A549 (cell line): ENCODE data around the gene MYO1B. TPM values are rescaled to one million over a fixed set of nuclear protein-coding genes. Genes with fewer than 3 reads are reported as not detected.

Source experiments
- ATAC-seq, 2 experiments: fragments of 200-7000 bp in 1 of 2; fragments of >200 bp in 1 of 2; cut with Nextera tagmentation in 1 of 2; cut with Tn5 transposase in 1 of 2; 3 replicates each; pipeline versions ENCODE4 v1.8.0 to v1.9.1; 2018 to 2020; ENCODE audit warnings: mild to moderate bottlenecking in 1 of 2, moderate library complexity in 1 of 2
- CTCF ChIA-PET: fragments of 300-600 bp; sonication (Branson Sonifier 250); formaldehyde crosslinking; extraction: SDS; loops from one replicate; lab custom pipeline; 2021; ENCODE audit warnings: antibody characterized with exemption, inconsistent platforms; lab: Yijun Ruan, JAX
- POLR2A ChIA-PET: fragments of 350-600 bp; formaldehyde crosslinking; extraction: SDS; loops from one replicate; lab custom pipeline; 2021; ENCODE audit warnings: antibody characterized with exemption, inconsistent platforms; lab: Yijun Ruan, JAX
- DNase-seq, 2 experiments: peaks; one replicate each; pipeline versions ENCODE4 v3.0.0 to v3.0.0-alpha.2; 2011 to 2016; ENCODE audit warnings: low read depth in 1 of 2, low spot score in 1 of 2
- FAIRE-seq: peaks from 2 replicates; lab custom pipeline; 2011; peaks lifted over from hg19 to GRCh38; lab: Jason Lieb, UNC
- H3K27ac ChIP-seq, 2 experiments: fragments of >200 bp; sonication (Bioruptor Twin); formaldehyde crosslinking; 3 replicates each; pipeline ENCODE4 v1.5.1; 2016 to 2017
- H3K4me1 ChIP-seq: fragments of >200 bp; sonication (Bioruptor Twin); formaldehyde crosslinking; 3 replicates; pipeline ENCODE4 v1.6.1; 2016
- H3K4me2 ChIP-seq: fragments of >200 bp; sonication (Bioruptor Twin); formaldehyde crosslinking; 3 replicates; pipeline ENCODE4 v1.6.1; 2016
- H3K4me3 ChIP-seq: fragments of >200 bp; sonication (Bioruptor Twin); formaldehyde crosslinking; 3 replicates; pipeline ENCODE4 v1.5.1; 2016
- H3K9me3 ChIP-seq: fragments of >200 bp; sonication (Bioruptor Twin); formaldehyde crosslinking; 3 replicates; pipeline ENCODE4 v1.6.1; 2016
- BCL3 ChIP-seq: fragments of >200 bp; sonication (Bioruptor Twin); formaldehyde crosslinking; IDR thresholded peaks from 3 replicates; pipeline ENCODE4 v1.6.1; 2016
- BHLHE40 ChIP-seq: IDR thresholded peaks from 2 replicates; pipeline ENCODE4 v1.6.1; 2012; ENCODE audit warnings: low read depth, low read length, inconsistent platforms
- CBX2 ChIP-seq: fragments of 200-600 bp; sonication (generic); IDR thresholded peaks from 2 replicates; pipeline ENCODE4 v1.6.1; 2016; ENCODE audit warnings: low read depth, mild to moderate bottlenecking, borderline replicate concordance
- E2F6 ChIP-seq: IDR thresholded peaks from 2 replicates; pipeline ENCODE4 v1.6.1; 2012; ENCODE audit warnings: low read depth, borderline replicate concordance
- FOSL2 ChIP-seq, 2 experiments: fragments of 450-650 bp in 1 of 2; fragments of >200 bp in 1 of 2; sonication (Bioruptor Twin) in 1 of 2; formaldehyde crosslinking; IDR thresholded peaks; 2 replicates each; pipeline versions ENCODE4 v1.5.0 to v1.6.1; 2016 to 2020; ENCODE audit warnings: mild to moderate bottlenecking in 1 of 2, moderate library complexity in 1 of 2
- FOXS1 ChIP-seq: fragments of 250-450 bp; sonication (Bioruptor Pico); IDR thresholded peaks from 2 replicates; pipeline ENCODE4 v1.5.0; 2020; ENCODE audit warnings: mild to moderate bottlenecking, moderate library complexity
- HES2 ChIP-seq: fragments of >200 bp; sonication (Bioruptor Twin); formaldehyde crosslinking; IDR thresholded peaks from 2 replicates; pipeline ENCODE4 v1.6.1; 2016
- HOXB13 ChIP-seq: fragments of 250-450 bp; sonication (Bioruptor Pico); IDR thresholded peaks from 2 replicates; pipeline ENCODE4 v1.5.0; 2020; ENCODE audit warnings: low read depth, mild to moderate bottlenecking, moderate library complexity
- HOXB5 ChIP-seq: fragments of 250-450 bp; sonication (Bioruptor Pico); IDR thresholded peaks from 2 replicates; pipeline ENCODE4 v1.5.0; 2020; ENCODE audit warnings: mild to moderate bottlenecking, moderate library complexity
- JUNB ChIP-seq: fragments of >200 bp; sonication (Bioruptor Twin); formaldehyde crosslinking; IDR thresholded peaks from 2 replicates; pipeline ENCODE4 v1.6.1; 2016
- KDM1A ChIP-seq: fragments of 200-600 bp; sonication (generic); IDR thresholded peaks from 2 replicates; pipeline ENCODE4 v1.6.1; 2016; ENCODE audit warnings: low read depth, mild to moderate bottlenecking
- MAFK ChIP-seq: fragments of 450-650 bp; IDR thresholded peaks from 2 replicates; pipeline ENCODE4 v1.6.1; 2014; ENCODE audit not compliant: partially characterized antibody
- MAX ChIP-seq: IDR thresholded peaks from 2 replicates; pipeline ENCODE4 v1.6.1; 2012
- MYC ChIP-seq: IDR thresholded peaks from 2 replicates; pipeline ENCODE4 v1.6.1; 2012; ENCODE audit warnings: mild to moderate bottlenecking, inconsistent platforms, low read length, improper control_type of control experiment, borderline replicate concordance
- NR3C1 ChIP-seq: fragments of >200 bp; sonication (Bioruptor Twin); formaldehyde crosslinking; IDR thresholded peaks from 3 replicates; pipeline ENCODE4 v1.6.1; 2017
- PBX3 ChIP-seq: IDR thresholded peaks from 2 replicates; pipeline ENCODE4 v1.6.1; 2012
- POLR2A ChIP-seq: IDR thresholded peaks from 2 replicates; pipeline ENCODE4 v1.6.1; 2012; ENCODE audit warnings: mild to moderate bottlenecking, low read length
- RAD21 ChIP-seq, 2 experiments: fragments of >200 bp in 1 of 2; sonication (Bioruptor Twin) in 1 of 2; formaldehyde crosslinking in 1 of 2; IDR thresholded peaks in 1 of 2; conservative IDR thresholded peaks in 1 of 2; 2 replicates in 1 of 2; 3 replicates in 1 of 2; pipeline ENCODE4 v1.6.1; 2012 to 2018; ENCODE audit warnings: inconsistent platforms in 1 of 2
- RFX5 ChIP-seq: fragments of 450-650 bp; IDR thresholded peaks from 2 replicates; pipeline ENCODE4 v1.7.1; 2014; ENCODE audit warnings: antibody characterized with exemption, mild to moderate bottlenecking, moderate library complexity
- RNF2 ChIP-seq: fragments of 200-600 bp; sonication (generic); IDR thresholded peaks from 2 replicates; pipeline ENCODE4 v1.6.1; 2016; ENCODE audit warnings: low read depth, mild to moderate bottlenecking, antibody characterized with exemption, moderate library complexity, borderline replicate concordance
- SMC3 ChIP-seq: fragments of >200 bp; sonication (Bioruptor Twin); formaldehyde crosslinking; IDR thresholded peaks from 3 replicates; pipeline ENCODE4 v1.6.1; 2018; ENCODE audit warnings: inconsistent platforms
- USF2 ChIP-seq: fragments of 450-650 bp; IDR thresholded peaks from 2 replicates; pipeline ENCODE4 v1.6.1; 2014; ENCODE audit warnings: antibody characterized with exemption
- ZC3H11A ChIP-seq: fragments of 450-650 bp; IDR thresholded peaks from 2 replicates; pipeline ENCODE4 v1.6.1; 2014; ENCODE audit warnings: antibody characterized with exemption, mild to moderate bottlenecking
- ZFP36 ChIP-seq: fragments of 450-650 bp; IDR thresholded peaks from 2 replicates; pipeline ENCODE4 v1.6.1; 2014; ENCODE audit warnings: borderline replicate concordance; ENCODE audit not compliant: partially characterized antibody
- ZSCAN20 ChIP-seq: fragments of 250-450 bp; sonication (Bioruptor Pico); IDR thresholded peaks from 2 replicates; pipeline ENCODE4 v1.8.0; 2022; ENCODE audit warnings: mild to moderate bottlenecking, moderate library complexity
- whole genome bisulfite sequencing: methylation state at CpG from one replicate; pipeline ENCODE4 v1.1.6; 2017; ENCODE audit errors: missing lambda C conversion rate; 5-methylcytosine and 5-hydroxymethylcytosine counted together
- polyA plus RNA-seq, 4 experiments: library from polyadenylated mRNA; depleted of rRNA in 3 of 4; stranded (reverse); fragments of >200 nt; fragmentation: RNase III in 1 of 4; extraction: RNeasy Plus Mini Kit Qiagen cat#74134 plus additional on column Dnase treatment in 1 of 4; gene quantifications; 2 replicates in 3 of 4; 3 replicates in 1 of 4; pipeline ENCODE4 v1.2.3, GENCODE V29; 2011 to 2017

MYO1B gene
- polyA plus RNA-seq, 2 of the 4 experiments (the other 2 are of a cell fraction): 77.7 to 159 TPM

GRCh38 chr2:191376981-191377629 lies 131.9 kb downstream of the MYO1B start:
- FAIRE-seq: peak; percentile 54
- Histone ChIP-seq H3K9me3 (no peaks in the 10 kb centered on the region), H3K4me3 (no peak overlapping the region), H3K4me1 (peaks cover 51% of the 10 kb centered on the region), H3K27ac (peak overlapping the region; percentile 60 to 83), H3K4me2 (peak overlapping the region; percentile 68)
- ATAC-seq: peak; percentile 98 to 100
- 31% methylated on average over 3 of the region's 3 CpGs for WGBS
- ChIA-PET CTCF (interaction anchor here (1.5 kb wide), 1 partner anchor 124 kb away, joined by 4 read pairs; no protein-coding TSS in a partner anchor), POLR2A (no interaction called here)
- TF ChIP-seq JUNB: 0 out of 2 replicates have a peak, but pooled peaks have one; percentile 42
- TF ChIP-seq FOSL2 (IDR thresholded peaks at IDR 0.05): peak; percentile 74; the same call in 1 of the 2 replicates
- peak; percentile 95 for TF ChIP-seq FOSL2 (CRISPR knock-in tag; IDR thresholded peaks at IDR 0.05)
- peak; percentile 77 for TF ChIP-seq PBX3
- no peak for TF ChIP-seq MAFK
- TF ChIP-seq NR3C1: no peak
- peak; percentile 100 for TF ChIP-seq HOXB5 (CRISPR knock-in tag)
- TF ChIP-seq BHLHE40: no peak
- no peak for TF ChIP-seq RNF2
- peak; percentile 61; the same call in 1 of the 2 replicates for TF ChIP-seq E2F6
- TF ChIP-seq MAX: peak; percentile 96
- peak; percentile 71; the same call in 1 of the 2 replicates for TF ChIP-seq MYC
- no peak for TF ChIP-seq FOXS1 (CRISPR knock-in tag)
- TF ChIP-seq POLR2A: no peak
- TF ChIP-seq USF2: peak; percentile 59
- TF ChIP-seq ZFP36: no peak
- TF ChIP-seq SMC3: no peak
- DNase-seq: peak; percentile 57 to 83

DNA sequence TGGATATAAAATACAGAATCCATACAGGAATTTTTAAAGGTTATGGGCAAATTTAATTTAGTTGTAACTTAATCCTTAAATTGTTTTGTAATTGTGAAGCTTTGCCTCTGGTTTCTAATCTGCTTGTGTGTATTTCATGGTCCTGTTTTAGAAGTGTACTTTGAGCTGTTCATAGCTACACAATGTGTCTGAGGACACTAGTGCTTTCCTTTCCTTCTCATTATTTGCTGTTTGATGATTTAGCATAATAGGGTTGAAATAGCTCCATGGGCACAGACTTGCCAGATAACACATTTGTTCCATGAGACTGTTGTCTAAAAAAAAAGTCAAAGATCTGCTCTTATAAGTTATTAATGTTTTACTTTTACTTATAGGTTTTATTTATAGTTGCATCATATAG lies 134.2 kb downstream of the MYO1B start:
- POLR2A ChIA-PET: no interaction called here
- H3K4me2 ChIP-seq: peak overlapping the region; percentile 17; the same call in 2 of the 3 replicates
- FAIRE-seq: no peak
- TF ChIP-seq ZC3H11A: no peak
- TF ChIP-seq BCL3: no peak
- no peak for TF ChIP-seq KDM1A
- TF ChIP-seq RFX5: no peak
- no peak for TF ChIP-seq HOXB13 (CRISPR knock-in tag)
- TF ChIP-seq HES2: no peak
- no peak for TF ChIP-seq CBX2
- no peak for TF ChIP-seq ZFP36
- no peak for TF ChIP-seq ZSCAN20 (CRISPR knock-in tag)
- TF ChIP-seq RAD21 (conservative IDR thresholded peaks at IDR 0.05 in 1 of 2, IDR thresholded peaks at IDR 0.05 in 1 of 2): no peak
- H3K4me1 ChIP-seq: peaks cover 72% of the 10 kb centered on the region
- CTCF ChIA-PET: interaction anchor here (0.8 to 1.6 kb wide), 3 partner anchors 112 to 214 kb away, joined by 3 to 9 read pairs (median 3); no protein-coding TSS in a partner anchor
- DNase-seq: no peak
- no peak overlapping the region for H3K4me3 ChIP-seq
- no peak for ATAC-seq
- no peak overlapping the region for H3K27ac ChIP-seq
- no peaks in the 10 kb centered on the region for H3K9me3 ChIP-seq
